ENCODE results near the gene ZFP91. TPM values are rescaled to one million over a fixed set of nuclear protein-coding genes. Genes with fewer than 3 reads are reported as not detected.
A peak's percentile ranks its signal among the peaks of the same experiment; 100 is the strongest.

ZFP91 gene
- total and polyA plus RNA-seq, 2 of the 4 experiments (the other 2 are of a cell fraction), result 20.7 to 25.3 TPM

GRCh38 chr11:58617976-58618557 is 39.2 kb downstream of the ZFP91 start:
- WGBS, 2 experiments (ENCODE audit: extremely low coverage in 2 of 2, insufficient read length in 1 of 2), result 100% methylated on average over 2 of the region's 4 CpGs; no CpG with 5 or more reads in 1 of the 2 experiments

More at GRCh38 chr11:58617976-58618557, 39.2 kb downstream of the ZFP91 start:
- H4K8ac ChIP-seq (ENCODE audit: low read depth in 2 of 2, low read length in 2 of 2), result no peak overlapping the region
- no peak overlapping the region for H3K4ac ChIP-seq (ENCODE audit: low read depth, low read length)
- H3K27me3 ChIP-seq (ENCODE audit: control insufficient read depth, insufficient read depth, low read length), result no peaks in the 10 kb centered on the region
- dilution Hi-C loops (cut with HindIII; ENCODE audit: low sequenced_read_pairs, unreplicated experiment) (no loop called here), in situ Hi-C loops (cut with MboI; ENCODE audit: low sequenced_read_pairs) (no loop called here), intact Hi-C loops (cut with micrococcal nuclease) (no loop called here)
- DNase-seq (no peak), ATAC-seq (ENCODE audit: low read depth) (no peak)
- no peak overlapping the region for H2AK5ac ChIP-seq (ENCODE audit: low read depth, low read length)
- no peak overlapping the region for H4K91ac ChIP-seq (ENCODE audit: insufficient read depth, low read depth, low read length)
- peaks cover 5% of the 10 kb centered on the region; the same call in 1 of the 2 replicates for H3K9me1 ChIP-seq (ENCODE audit: insufficient read depth, low read length)
- ChIA-PET CTCF (interaction anchor here (0.7 to 1.3 kb wide), 2 partner anchors 12 to 19 kb away, joined by 4 to 5 read pairs; no protein-coding TSS in a partner anchor), POLR2A (ENCODE audit: unreplicated experiment) (no interaction called here)
- BruUV-seq (replicated peaks), result no TSS peak
- no peak overlapping the region for H2BK20ac ChIP-seq (ENCODE audit: low read depth, low read length)
- no peak overlapping the region for H2BK5ac ChIP-seq (ENCODE audit: low read depth, low read length, poor library complexity, severe bottlenecking)
- H3K9ac ChIP-seq (ENCODE audit: low read depth, low read length), result no peak overlapping the region
- no peak overlapping the region for H2BK120ac ChIP-seq (ENCODE audit: low read depth, low read length)
- H3K56ac ChIP-seq (ENCODE audit: extremely low read depth, insufficient read depth, low read length), result no peak overlapping the region
- no peaks in the 10 kb centered on the region for H3K9me3 ChIP-seq (ENCODE audit: control insufficient read depth, insufficient read depth, low read length)
- H3K4me2 ChIP-seq (ENCODE audit: low read depth, low read length), result no peak overlapping the region
- peaks cover 8% of the 10 kb centered on the region for H3K4me1 ChIP-seq (ENCODE audit: control insufficient read depth, insufficient read depth, low read length)
- peaks cover 45 to 48% of the 10 kb centered on the region in 2 experiments for H3K79me1 ChIP-seq (ENCODE audit: low read depth in 1 of 2, low read length in 2 of 2)
- no peak overlapping the region for H3K14ac ChIP-seq (replicated peaks; ENCODE audit: low read depth, low read length)
- peaks cover 26% of the 10 kb centered on the region for H3K36me3 ChIP-seq (ENCODE audit: control insufficient read depth, insufficient read depth, low read length)
- no peak for TF ChIP-seq MXI1 (IDR thresholded peaks at IDR 0.05; ENCODE audit: borderline replicate concordance, low read depth, low read length)
- 0 out of 2 replicates have a peak, but pooled peaks have one; percentile 1 for TF ChIP-seq CTCF (conservative IDR thresholded peaks at IDR 0.05; ENCODE audit: low read depth, low read length)
- TF ChIP-seq ELK1 (IDR thresholded peaks at IDR 0.05; ENCODE audit: borderline replicate concordance, low read depth, low read length), result no peak
- no peak for TF ChIP-seq NFE2L2 (IDR thresholded peaks at IDR 0.05; ENCODE audit: low read depth, low read length)
- no peak for TF ChIP-seq RCOR1 (IDR thresholded peaks at IDR 0.05; ENCODE audit: insufficient replicate concordance, low read length)
- H2BK15ac ChIP-seq (ENCODE audit: low read depth, low read length), result no peak overlapping the region
- H3K27ac ChIP-seq (ENCODE audit: insufficient read depth, low read length), result no peak overlapping the region
- no peak overlapping the region for H2AFZ ChIP-seq (replicated peaks; ENCODE audit: low read length, poor library complexity)
- no peak overlapping the region for H3K4me3 ChIP-seq (ENCODE audit: insufficient read depth, low read depth, low read length)
- no peak overlapping the region for H2AK9ac ChIP-seq (replicated peaks; ENCODE audit: low read depth, low read length, poor library complexity)
- H4K20me1 ChIP-seq (ENCODE audit: insufficient read depth, low read length), result 0 out of 2 replicates have a peak, but pooled peaks cover 3% of the 10 kb centered on the region
- no peak overlapping the region for H3K23ac ChIP-seq (ENCODE audit: low read depth, low read length)
- H4K5ac ChIP-seq (ENCODE audit: low read depth, low read length), result no peak overlapping the region
- no peak overlapping the region for H3K18ac ChIP-seq (ENCODE audit: low read depth, low read length)
